Measurements from ENCODE around the gene FARSB. TPM values are rescaled to one million over a fixed set of nuclear protein-coding genes. Genes with fewer than 3 reads are reported as not detected.

Gene FARSB
- total RNA-seq, 1 donor from 2014 or later, result 25.0 TPM

DNA sequence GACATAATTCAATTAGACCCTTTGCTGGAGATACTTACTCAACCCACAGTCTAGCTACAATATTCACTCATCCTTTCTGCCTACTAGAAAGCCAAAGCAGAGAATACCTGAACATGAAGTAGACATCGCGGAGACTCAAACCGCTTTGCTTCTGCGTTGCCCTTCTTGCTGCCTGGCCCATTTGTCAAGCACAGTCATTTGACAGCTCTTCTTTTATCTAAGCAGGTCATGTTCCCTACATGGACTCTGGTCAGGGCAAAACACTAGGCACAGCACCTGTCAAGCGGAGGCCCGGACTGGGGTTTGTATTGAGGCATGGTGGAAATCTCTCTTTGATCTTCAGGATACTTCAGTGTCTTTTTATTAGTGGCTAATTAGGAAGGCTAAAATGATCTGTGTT is 89.7 kb downstream of the FARSB start:
- Histone ChIP-seq H3K9ac (no peak overlapping the region), H2AFZ (replicated peaks) (no peak overlapping the region), H3K27ac (no peak overlapping the region), H3K27me3 (no peaks in the 10 kb centered on the region), H3K36me3 (no peaks in the 10 kb centered on the region), H3K9me3 (ENCODE audit: low read depth) (no peaks in the 10 kb centered on the region), H3F3A (ENCODE audit: low read depth) (no peaks in the 10 kb centered on the region), H3K4me3 (no peak overlapping the region), H4K20me1 (ENCODE audit: low read depth) (no peaks in the 10 kb centered on the region), H3K79me2 (ENCODE audit: low read depth) (no peaks in the 10 kb centered on the region), H3K4me1 (peaks cover 20% of the 10 kb centered on the region), H3K4me2 (no peak overlapping the region)
- Mint-ChIP-seq H3K9me3 (no peaks in the 10 kb centered on the region), H3K4me1 (peaks cover 20% of the 10 kb centered on the region), H3K36me3 (peaks cover 25% of the 10 kb centered on the region), H3K27ac (peak overlapping the region; percentile 72), H3K27me3 (ENCODE audit: insufficient read depth, low read depth) (peaks cover 2% of the 10 kb centered on the region), H3K4me3 (no peak overlapping the region)
- TF ChIP-seq EZH2phosphoT487 (IDR thresholded peaks at IDR 0.05), result no peak
- TF ChIP-seq, protein P1, sequence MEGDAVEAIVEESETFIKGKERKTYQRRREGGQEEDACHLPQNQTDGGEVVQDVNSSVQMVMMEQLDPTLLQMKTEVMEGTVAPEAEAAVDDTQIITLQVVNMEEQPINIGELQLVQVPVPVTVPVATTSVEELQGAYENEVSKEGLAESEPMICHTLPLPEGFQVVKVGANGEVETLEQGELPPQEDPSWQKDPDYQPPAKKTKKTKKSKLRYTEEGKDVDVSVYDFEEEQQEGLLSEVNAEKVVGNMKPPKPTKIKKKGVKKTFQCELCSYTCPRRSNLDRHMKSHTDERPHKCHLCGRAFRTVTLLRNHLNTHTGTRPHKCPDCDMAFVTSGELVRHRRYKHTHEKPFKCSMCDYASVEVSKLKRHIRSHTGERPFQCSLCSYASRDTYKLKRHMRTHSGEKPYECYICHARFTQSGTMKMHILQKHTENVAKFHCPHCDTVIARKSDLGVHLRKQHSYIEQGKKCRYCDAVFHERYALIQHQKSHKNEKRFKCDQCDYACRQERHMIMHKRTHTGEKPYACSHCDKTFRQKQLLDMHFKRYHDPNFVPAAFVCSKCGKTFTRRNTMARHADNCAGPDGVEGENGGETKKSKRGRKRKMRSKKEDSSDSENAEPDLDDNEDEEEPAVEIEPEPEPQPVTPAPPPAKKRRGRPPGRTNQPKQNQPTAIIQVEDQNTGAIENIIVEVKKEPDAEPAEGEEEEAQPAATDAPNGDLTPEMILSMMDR (IDR thresholded peaks at IDR 0.05), result no peak
- TF ChIP-seq EZH2 (IDR thresholded peaks at IDR 0.05), result no peak
- DNase-seq (ENCODE audit: low spot score), result no peak

DNA sequence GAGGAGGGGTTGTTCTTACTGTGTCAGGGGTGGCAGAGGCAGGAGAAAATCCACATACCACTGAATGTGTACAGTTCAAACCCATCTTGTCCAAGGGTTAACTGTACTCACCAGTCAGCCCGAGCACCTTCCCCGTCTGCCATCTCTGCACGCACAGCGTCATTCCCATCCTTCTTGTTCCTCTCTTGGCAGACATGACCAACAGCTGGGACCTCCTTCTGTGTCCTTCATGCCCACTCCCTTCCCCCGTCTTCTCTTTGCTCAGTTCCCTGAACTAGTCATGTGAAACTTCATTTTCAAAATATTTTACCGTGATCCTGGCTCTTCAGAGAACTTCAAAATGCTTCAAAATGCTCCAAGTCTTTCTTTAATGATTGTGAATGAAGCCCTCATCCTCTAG is 92.0 kb downstream of the FARSB start:
- no peak overlapping the region for H3K4me3 Mint-ChIP-seq
- no peak overlapping the region for H2AFZ ChIP-seq (replicated peaks)
- H3K27ac Mint-ChIP-seq, result no peak overlapping the region
- no peak for DNase-seq (ENCODE audit: low spot score)
- H3K27me3 ChIP-seq, result no peaks in the 10 kb centered on the region
- no peak overlapping the region for H3K4me2 ChIP-seq
- peaks cover 24% of the 10 kb centered on the region for H3K36me3 Mint-ChIP-seq
- no peak overlapping the region for H3K27ac ChIP-seq
- H3K36me3 ChIP-seq, result no peaks in the 10 kb centered on the region
- H3K9ac ChIP-seq, result no peak overlapping the region
- TF ChIP-seq EZH2phosphoT487 (IDR thresholded peaks at IDR 0.05) (no peak), EZH2 (IDR thresholded peaks at IDR 0.05) (no peak)
- TF ChIP-seq, protein P1 (IDR thresholded peaks at IDR 0.05), result no peak
- H3F3A ChIP-seq (ENCODE audit: low read depth), result no peaks in the 10 kb centered on the region
- H3K4me3 ChIP-seq, result no peak overlapping the region
- no peaks in the 10 kb centered on the region for H3K79me2 ChIP-seq (ENCODE audit: low read depth)
- H4K20me1 ChIP-seq (ENCODE audit: low read depth), result no peaks in the 10 kb centered on the region
- H3K9me3 ChIP-seq (ENCODE audit: low read depth), result no peaks in the 10 kb centered on the region
- peaks cover 14% of the 10 kb centered on the region for H3K4me1 Mint-ChIP-seq
- peaks cover 2% of the 10 kb centered on the region for H3K27me3 Mint-ChIP-seq (ENCODE audit: insufficient read depth, low read depth)
- no peaks in the 10 kb centered on the region for H3K9me3 Mint-ChIP-seq
- H3K4me1 ChIP-seq, result peaks cover 21% of the 10 kb centered on the region

DNA sequence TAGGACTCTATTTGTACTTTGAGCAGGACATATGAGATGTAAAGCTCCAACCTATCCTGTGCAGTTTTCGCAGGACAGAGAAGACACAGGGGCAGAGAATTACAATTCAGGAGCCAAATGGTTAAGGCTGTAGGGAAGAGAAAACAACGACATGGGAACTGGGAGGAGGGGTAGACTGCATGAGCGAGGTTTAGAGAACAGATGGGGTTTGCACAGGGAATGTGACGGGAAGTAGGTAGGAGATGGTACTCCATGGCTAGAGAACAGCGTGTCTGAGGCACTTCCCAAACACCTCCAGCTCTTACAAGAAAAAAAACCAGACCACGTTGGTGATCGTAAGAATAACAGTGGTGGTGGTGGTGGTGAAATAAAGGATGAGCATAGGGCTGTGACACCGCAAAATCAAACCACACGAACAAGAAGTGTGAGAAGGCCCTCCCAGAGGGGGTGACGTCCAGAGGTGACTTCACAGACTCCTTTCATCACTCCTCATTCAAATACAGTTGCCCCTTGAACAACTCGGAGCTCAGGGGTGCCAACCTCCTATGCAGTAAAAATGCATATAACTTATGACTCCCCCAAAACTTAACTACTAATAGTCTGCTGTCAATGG is 92.7 kb downstream of the FARSB start:
- H3K4me3 Mint-ChIP-seq, result no peak overlapping the region
- H3K9ac ChIP-seq, result no peak overlapping the region
- H3K9me3 Mint-ChIP-seq, result no peaks in the 10 kb centered on the region

More for the DNA sequence above, 92.7 kb downstream of the FARSB start:
- Histone ChIP-seq H4K20me1 (ENCODE audit: low read depth) (no peaks in the 10 kb centered on the region), H3K4me3 (no peak overlapping the region), H3K27ac (no peak overlapping the region), H3F3A (ENCODE audit: low read depth) (no peaks in the 10 kb centered on the region), H3K4me1 (peaks cover 17% of the 10 kb centered on the region), H3K79me2 (ENCODE audit: low read depth) (no peaks in the 10 kb centered on the region), H3K9me3 (ENCODE audit: low read depth) (no peaks in the 10 kb centered on the region), H2AFZ (replicated peaks) (no peak overlapping the region), H3K4me2 (no peak overlapping the region), H3K36me3 (no peaks in the 10 kb centered on the region), H3K27me3 (no peaks in the 10 kb centered on the region)
- Mint-ChIP-seq H3K27ac (no peak overlapping the region), H3K27me3 (ENCODE audit: insufficient read depth, low read depth) (peaks cover 2% of the 10 kb centered on the region), H3K4me1 (peaks cover 13% of the 10 kb centered on the region), H3K36me3 (peaks cover 29% of the 10 kb centered on the region)
- no peak for DNase-seq (ENCODE audit: low spot score)
- TF ChIP-seq, protein P1 (IDR thresholded peaks at IDR 0.05), result no peak
- TF ChIP-seq EZH2phosphoT487 (IDR thresholded peaks at IDR 0.05) (no peak), EZH2 (IDR thresholded peaks at IDR 0.05) (no peak)

Measured in neural progenitor cell (in vitro differentiated cells).